Hepatocyte (in vitro differentiated cells): Measurements from ENCODE around the gene RFC5.

Source experiments
- CTCF ChIP-seq: fragments of 200-600 bp; sonication (generic); IDR thresholded peaks from 2 replicates; pipeline ENCODE4 v1.5.1; 2016; ENCODE audit warnings: antibody characterized with exemption, mild to moderate bottlenecking; ENCODE audit not compliant: poor library complexity
- EZH2 ChIP-seq: fragments of 200-600 bp; sonication (generic); IDR thresholded peaks from 2 replicates; pipeline ENCODE4 v1.6.1; 2016; ENCODE audit warnings: antibody characterized with exemption, mild to moderate bottlenecking, borderline replicate concordance
- EZH2phosphoT487 ChIP-seq: fragments of 200-600 bp; sonication (generic); IDR thresholded peaks from one replicate; pipeline ENCODE4 v1.6.1; 2018; ENCODE audit warnings: antibody characterized with exemption, mild to moderate bottlenecking, low read depth, moderate library complexity; ENCODE audit not compliant: unreplicated experiment, severe bottlenecking

- TF ChIP-seq CTCF: no peak
- TF ChIP-seq EZH2phosphoT487: no peak
- no peak for TF ChIP-seq EZH2
Observed at GRCh38 chr12:118065380-118065779, 48.9 kb downstream of the RFC5 start.
